Fibroblast of lung (primary cell): Measurements from ENCODE around the gene ARHGEF10L.

Experiments
- CTCF ChIP-seq, 2 donors: IDR thresholded peaks in 1 of 2; conservative IDR thresholded peaks in 1 of 2; 1 replicate in 1 of 2; 2 replicates in 1 of 2; pipeline ENCODE4 v1.5.1; 2011 to 2012; ENCODE audit warnings: low read length in 2 of 2, control low read depth in 1 of 2, inconsistent platforms in 1 of 2, low read depth in 1 of 2, mild to moderate bottlenecking in 1 of 2
- EZH2 ChIP-seq: IDR thresholded peaks from 2 replicates; pipeline ENCODE4 v1.5.1; 2012; ENCODE audit warnings: low read length, control low read depth, mild to moderate bottlenecking; ENCODE audit errors: missing control alignments

GRCh38 chr1:17585266-17585987, 45.9 kb downstream of the ARHGEF10L start:
- no peak for TF ChIP-seq CTCF (conservative IDR thresholded peaks at IDR 0.05 in 1 of 2, IDR thresholded peaks at IDR 0.05 in 1 of 2; ENCODE audit: low read depth in 1 of 2, low read length in 2 of 2)
- TF ChIP-seq EZH2, result no peak
